Colonic mucosa (tissue), 4 donors: Measurements from ENCODE around the gene NFKBIB. TPM values are rescaled to one million over a fixed set of nuclear protein-coding genes. Genes with fewer than 3 reads are reported as not detected.

ENCODE experiments used
- DNase-seq: peaks from one replicate; pipeline ENCODE4 v3.0.0-alpha.2; 2020
- H3K27ac ChIP-seq: fragments of 200-600 bp; one replicate; pipeline ENCODE4 v1.8.0; 2021
- H3K27me3 ChIP-seq: fragments of 200-600 bp; one replicate; pipeline ENCODE4 v1.8.0; 2021
- H3K36me3 ChIP-seq: fragments of 200-600 bp; one replicate; pipeline ENCODE4 v1.8.0; 2021
- H3K4me1 ChIP-seq: fragments of 200-600 bp; one replicate; pipeline ENCODE4 v1.8.0; 2021; ENCODE audit warnings: mild to moderate bottlenecking
- H3K4me3 ChIP-seq: fragments of 200-600 bp; one replicate; pipeline ENCODE4 v1.8.0; 2021
- H3K9ac ChIP-seq, 2 donors: one replicate each; pipeline ENCODE4 v1.7.0; 2013; ENCODE audit warnings: control low read depth in 2 of 2, low read depth in 2 of 2, low read length in 2 of 2
- H3K9me3 ChIP-seq: fragments of 200-600 bp; one replicate; pipeline ENCODE4 v1.8.0; 2021
- CTCF ChIP-seq: fragments of 200-600 bp; IDR thresholded peaks from one replicate; pipeline ENCODE4 v1.8.0; 2022; ENCODE audit warnings: antibody characterized with exemption, mild to moderate bottlenecking
- intact Hi-C: fragments of 100-400 bp; cut with DNase I; formaldehyde crosslinking; loops from one replicate; pipeline ENCODE4 v1.14.1; 2022
- total RNA-seq, 2 donors: library from RNA; stranded (reverse); fragmentation: NEBNext Ultra II Directional in 1 of 2; extraction: Animal tissue kit (Norgen Biotek cat#: 25700) in 1 of 2; gene quantifications; one replicate each; pipeline ENCODE4 v1.2.1, GENCODE V29; 2021
- donor health status: healthy.
- donor health status: DM: no; HTN: no; CAD: no.
- donor health status: DM: no; HTN: no; CAD: no.

The NFKBIB gene
- total RNA-seq, 2 donors from 2014 or later, result 40.7 to 52.4 TPM

GRCh38 chr19:38922482-38922881 lies 22.7 kb downstream of the NFKBIB start:
- DNase-seq, result no peak
- Histone ChIP-seq H3K9ac (no peak overlapping the region), H3K36me3 (no peaks in the 10 kb centered on the region), H3K27me3 (no peaks in the 10 kb centered on the region), H3K4me3 (no peak overlapping the region), H3K27ac (no peak overlapping the region), H3K4me1 (no peaks in the 10 kb centered on the region), H3K9me3 (no peaks in the 10 kb centered on the region)
- TF ChIP-seq CTCF, result no peak
- intact Hi-C loops, result loop anchor here (10.0 kb wide), 3 partner anchors 288 to 408 kb away; no protein-coding TSS in a partner anchor

- intact Hi-C loops, result loop anchor here (10.0 kb wide), 3 partner anchors 290 to 410 kb away; no protein-coding TSS in a partner anchor
- Histone ChIP-seq H3K4me1 (no peaks in the 10 kb centered on the region), H3K9ac (no peak overlapping the region), H3K36me3 (no peaks in the 10 kb centered on the region), H3K27ac (no peak overlapping the region), H3K4me3 (no peak overlapping the region), H3K9me3 (no peaks in the 10 kb centered on the region), H3K27me3 (no peaks in the 10 kb centered on the region)
- DNase-seq, result no peak
- no peak for TF ChIP-seq CTCF
Measured at GRCh38 chr19:38924388-38924787, 24.6 kb downstream of the NFKBIB start.

- Histone ChIP-seq H3K9me3 (no peaks in the 10 kb centered on the region), H3K27ac (no peak overlapping the region), H3K36me3 (no peaks in the 10 kb centered on the region), H3K9ac (no peak overlapping the region), H3K27me3 (no peaks in the 10 kb centered on the region), H3K4me1 (peaks cover 12% of the 10 kb centered on the region), H3K4me3 (no peak overlapping the region)
- no peak for DNase-seq
- no peak for TF ChIP-seq CTCF
- intact Hi-C loops, result loop anchor here (10.0 kb wide), 3 partner anchors 294 to 414 kb away; no protein-coding TSS in a partner anchor
Measured at GRCh38 chr19:38928391-38929001, 28.7 kb downstream of the NFKBIB start.

- Histone ChIP-seq H3K27ac (peak within 1 kb of the TSS; percentile 88), H3K4me3 (peak within 1 kb of the TSS; percentile 76), H3K9ac (peak within 1 kb of the TSS; percentile 86 to 95), H3K9me3 (no peaks in the 10 kb centered on the region), H3K27me3 (no peaks in the 10 kb centered on the region), H3K4me1 (peaks cover 12% of the 10 kb centered on the region), H3K36me3 (no peaks in the 10 kb centered on the region)
- DNase-seq, result peak; percentile 93
- peak; percentile 100 for TF ChIP-seq CTCF
- intact Hi-C loops, result loop anchor here (10.0 kb wide), 3 partner anchors 295 to 415 kb away; no protein-coding TSS in a partner anchor
Measured at GRCh38 chr19:38929929-38930775, 30.4 kb downstream of the NFKBIB start, which contains the start of gene SARS2. SARS2 (minus strand) TSS chr19:38930763; CDS start chr19:38930736, 27 bp downstream.

- H3K4me3 ChIP-seq, result peak within 1 kb of the TSS; percentile 76
- no peak for TF ChIP-seq CTCF
- intact Hi-C loops, result no loop called here
- no peaks in the 10 kb centered on the region for H3K9me3 ChIP-seq
- H3K27ac ChIP-seq, result peak within 1 kb of the TSS; percentile 88
- no peaks in the 10 kb centered on the region for H3K27me3 ChIP-seq
- DNase-seq, result peak; percentile 99
- H3K9ac ChIP-seq, result peak within 1 kb of the TSS; percentile 86 to 95
- H3K4me1 ChIP-seq, result peaks cover 12% of the 10 kb centered on the region
- H3K36me3 ChIP-seq, result no peaks in the 10 kb centered on the region
Measured at GRCh38 chr19:38930776-38931520, 31.2 kb downstream of the NFKBIB start, which contains the start of gene MRPS12. MRPS12 (plus strand) TSS chr19:38930944; CDS start chr19:38931295, 351 bp downstream.
